Germinal center (tissue), 1 donor: ENCODE data around the gene SIRT6.
A peak's percentile ranks its signal among the peaks of the same experiment; 100 is the strongest.
"Not testable (repeated sequence)": the region's sequence is repeated elsewhere in the genome, so short reads cannot be mapped to it uniquely, and the experiment has no call there.

Experiments used
- DNase-seq: peaks from one replicate; pipeline ENCODE4 v3.0.0; 2012; ENCODE audit warnings: mixed read lengths, low spot score

Gene SIRT6

DNA sequence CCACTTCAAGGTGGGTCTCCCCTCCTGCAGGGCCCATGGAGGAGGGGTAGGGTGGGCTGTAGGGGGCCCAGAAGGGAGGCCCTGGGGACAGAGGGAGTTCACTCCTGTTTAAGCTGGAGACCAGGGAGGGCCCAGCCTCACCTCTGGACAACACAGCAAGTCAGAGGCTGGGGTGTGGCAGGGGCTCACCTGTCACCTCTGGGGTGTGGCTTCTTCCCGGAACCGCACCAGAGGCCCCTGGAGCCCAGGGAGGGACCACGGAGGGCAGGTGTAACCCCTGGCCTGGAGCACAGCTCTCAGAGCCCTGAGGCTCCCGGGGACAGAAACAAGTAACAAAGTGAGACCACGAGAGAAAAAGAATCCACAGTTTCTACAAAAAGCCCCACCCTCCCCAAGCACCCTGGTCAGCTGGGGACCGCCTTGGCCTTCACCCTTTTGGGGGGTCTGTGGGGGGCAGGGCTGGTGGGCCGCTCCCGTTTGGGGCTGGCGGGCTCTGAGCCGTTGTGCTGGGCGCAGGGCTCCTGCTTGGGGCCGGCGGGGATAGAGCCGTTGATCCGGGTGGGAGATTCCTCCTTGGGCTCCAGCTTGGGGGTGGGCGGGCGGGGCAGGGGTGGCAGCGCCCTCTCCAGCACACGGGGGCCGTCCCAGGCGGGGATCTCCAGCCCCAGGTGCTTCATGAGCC is 8.0 kb downstream of the SIRT6 start:
- DNase-seq, result no peak

GRCh38 chr19:4173479-4174212 is 8.7 kb downstream of the SIRT6 start:
- no peak for DNase-seq

GRCh38 chr19:4172861-4173473 is 9.4 kb downstream of the SIRT6 start:
- peak; percentile 48 for DNase-seq

DNA sequence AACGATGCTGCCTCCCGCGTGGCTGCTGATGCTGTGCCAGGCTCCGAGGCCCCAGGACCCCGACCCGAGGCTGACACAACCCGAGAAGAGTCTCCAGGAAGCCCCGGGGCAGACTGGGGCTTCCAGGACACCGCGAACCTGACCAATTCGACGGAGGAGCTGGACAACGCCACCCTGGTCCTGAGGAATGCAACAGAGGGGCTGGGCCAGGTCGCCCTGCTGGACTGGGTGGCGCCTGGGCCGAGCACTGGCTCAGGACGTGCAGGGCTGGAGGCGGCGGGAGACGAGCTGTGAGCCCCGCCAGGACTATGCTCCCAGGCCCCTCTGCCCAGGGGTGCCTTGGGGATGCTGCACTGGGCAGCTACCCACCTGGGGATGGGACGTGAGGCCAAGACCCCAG is 10.7 kb downstream of the SIRT6 start:
- no peak for DNase-seq

GRCh38 chr19:4164262-4164661 is 18.1 kb downstream of the SIRT6 start:
- no peak for DNase-seq

DNA sequence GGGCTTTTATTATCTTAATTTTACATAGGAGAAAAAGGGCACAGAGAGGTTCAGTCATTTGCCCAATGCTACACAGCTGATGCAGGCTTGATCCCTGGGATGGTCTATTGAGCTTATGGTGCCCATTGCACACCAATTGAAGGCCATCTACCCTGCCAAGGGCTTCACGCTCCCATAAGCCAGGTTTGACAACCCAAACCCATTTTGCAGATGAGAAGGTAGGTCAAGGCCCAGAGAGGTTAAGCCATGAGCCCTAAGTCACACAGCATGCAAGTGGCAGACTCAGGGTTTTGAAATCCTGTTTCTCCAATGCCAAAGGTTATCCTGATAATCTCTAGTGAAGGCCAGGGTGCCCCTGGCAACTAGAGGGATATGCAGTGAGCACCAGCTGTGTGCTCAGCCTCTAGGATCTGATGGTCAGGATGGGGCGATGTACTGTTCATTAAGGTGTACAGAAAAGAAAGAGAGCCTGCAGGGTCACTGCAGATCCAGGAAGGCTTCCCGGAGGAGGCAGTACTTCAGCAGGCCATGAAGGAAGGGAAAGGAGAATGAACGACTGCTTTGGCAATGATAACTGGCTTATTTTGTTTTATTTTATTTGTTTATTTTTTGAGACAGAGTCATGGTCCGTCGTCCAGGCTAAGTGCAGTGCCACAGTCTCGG is 20.8 kb downstream of the SIRT6 start:
- DNase-seq, result no peak

GRCh38 chr19:4157971-4158370 is 24.4 kb downstream of the SIRT6 start:
- not testable (repeated sequence) for DNase-seq

GRCh38 chr19:4157164-4157563 is 25.2 kb downstream of the SIRT6 start:
- no peak for DNase-seq

GRCh38 chr19:4154571-4155312 is 27.6 kb downstream of the SIRT6 start:
- DNase-seq, result no peak

GRCh38 chr19:4152241-4152998 is 29.9 kb downstream of the SIRT6 start:
- DNase-seq, result no peak

- DNase-seq, result no peak
Observed at GRCh38 chr19:4151623-4152022, 30.7 kb downstream of the SIRT6 start.

DNA sequence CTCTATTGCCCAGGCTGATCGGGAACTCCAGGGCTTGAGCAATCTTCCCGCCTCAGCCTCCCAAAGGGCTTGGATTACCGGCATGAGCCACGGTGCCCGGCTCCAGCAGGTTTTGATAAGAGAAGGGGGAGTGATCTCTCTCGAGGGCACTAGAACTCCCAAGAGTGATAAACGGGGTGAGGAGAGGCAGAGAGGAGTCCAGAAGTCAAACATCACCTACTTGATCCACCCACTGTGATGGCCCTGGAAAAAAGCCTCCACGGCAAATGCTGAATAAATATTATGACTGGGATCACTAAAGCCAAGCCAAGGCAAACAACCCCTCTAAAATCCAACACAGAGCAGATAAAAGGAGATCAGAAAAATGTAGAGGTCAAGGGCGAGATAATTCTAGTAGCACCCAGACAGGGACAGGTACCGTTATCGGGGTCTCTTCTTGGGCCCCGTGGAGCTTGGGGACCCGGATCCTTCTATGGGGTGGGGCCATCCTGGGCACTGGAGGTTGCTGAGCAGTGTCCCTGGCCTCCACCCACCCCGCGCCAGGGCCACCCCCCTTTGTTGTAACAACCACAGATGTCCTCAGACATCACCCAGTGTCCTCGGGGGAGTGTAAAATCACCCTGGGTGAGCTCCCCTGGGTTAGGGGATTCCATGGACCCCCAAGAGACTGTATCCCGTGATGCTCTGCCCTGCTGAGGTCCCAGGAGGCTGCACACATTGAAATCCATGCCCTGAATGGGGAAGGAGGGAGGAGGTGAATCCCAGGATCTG is 32.7 kb downstream of the SIRT6 start:
- DNase-seq, result no peak

DNA sequence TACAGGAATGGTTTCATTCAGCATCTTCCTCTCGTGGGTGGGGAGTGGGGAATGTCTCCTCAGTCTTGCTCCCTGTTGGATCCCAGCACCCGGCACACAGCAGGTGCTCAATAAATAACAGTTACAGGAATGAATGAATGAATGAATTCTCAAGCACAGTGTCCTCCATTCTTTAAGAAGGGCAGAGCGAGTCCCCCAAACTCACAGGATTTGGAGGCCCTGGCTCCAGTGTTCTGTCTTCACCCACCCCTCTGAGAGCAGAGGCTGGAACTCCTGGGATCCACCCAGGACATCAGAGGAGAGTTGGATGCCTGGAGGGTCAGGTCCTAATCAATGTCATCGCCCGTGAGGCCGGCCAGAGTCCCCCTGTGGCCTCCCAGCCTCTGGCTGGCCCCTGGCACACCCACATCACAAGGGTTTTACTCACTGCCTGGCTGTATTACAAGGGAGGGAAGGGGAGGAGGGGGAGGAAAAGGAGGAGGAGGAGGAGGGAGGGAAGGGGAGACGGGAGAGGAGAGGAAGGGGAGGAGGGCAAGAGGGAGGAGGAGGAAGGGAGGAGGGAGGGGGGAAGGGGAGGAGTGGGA is 37.6 kb downstream of the SIRT6 start:
- no peak for DNase-seq

DNA sequence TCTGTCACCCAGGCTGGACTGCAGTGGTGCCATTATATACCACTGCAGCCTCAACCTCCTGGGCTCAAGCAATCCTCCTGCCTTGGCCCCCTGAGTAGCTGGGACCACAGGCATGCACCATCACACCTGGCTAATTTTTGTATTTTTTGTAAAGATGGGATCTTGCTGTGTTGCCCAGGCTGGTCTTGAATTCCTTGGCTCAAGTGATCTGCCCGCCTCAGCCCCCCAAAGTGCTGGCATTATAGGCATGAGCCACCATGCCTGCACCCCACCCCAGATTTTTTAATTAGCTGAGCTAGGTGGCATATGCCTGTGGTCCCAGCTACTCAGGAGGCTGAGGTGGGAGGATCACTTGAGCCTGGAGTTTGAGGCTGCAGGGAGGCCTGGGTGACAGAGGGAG is 39.4 kb downstream of the SIRT6 start:
- DNase-seq, result not testable (repeated sequence)

DNA sequence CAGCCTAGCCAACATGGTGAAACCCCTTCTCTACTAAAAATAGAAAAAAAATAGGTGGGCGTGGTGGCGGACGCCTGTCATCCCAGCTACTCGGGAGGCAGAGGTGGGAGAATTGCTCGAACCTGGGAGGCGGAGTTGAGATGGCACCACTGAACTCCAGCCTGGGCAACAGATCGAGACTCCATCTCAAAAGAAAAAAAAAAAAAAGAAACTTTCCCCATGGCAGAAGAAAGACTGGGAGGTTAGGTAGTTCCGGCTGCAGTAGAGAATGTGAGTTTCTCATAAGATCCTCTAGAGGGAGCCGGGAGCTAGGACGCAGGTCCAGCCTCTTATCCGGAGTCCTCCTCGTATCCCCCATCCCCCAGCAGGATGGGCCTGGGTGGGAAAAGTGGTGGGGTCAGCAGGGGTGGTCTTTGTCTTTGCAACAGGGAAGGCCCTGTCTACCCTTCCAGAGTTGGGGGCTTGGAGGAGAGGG is 42.1 kb downstream of the SIRT6 start:
- DNase-seq, result peak; percentile 82

GRCh38 chr19:4139614-4140236 is 42.6 kb downstream of the SIRT6 start:
- DNase-seq, result peak; percentile 86

GRCh38 chr19:4138445-4138844 is 43.9 kb downstream of the SIRT6 start:
- no peak for DNase-seq

DNA sequence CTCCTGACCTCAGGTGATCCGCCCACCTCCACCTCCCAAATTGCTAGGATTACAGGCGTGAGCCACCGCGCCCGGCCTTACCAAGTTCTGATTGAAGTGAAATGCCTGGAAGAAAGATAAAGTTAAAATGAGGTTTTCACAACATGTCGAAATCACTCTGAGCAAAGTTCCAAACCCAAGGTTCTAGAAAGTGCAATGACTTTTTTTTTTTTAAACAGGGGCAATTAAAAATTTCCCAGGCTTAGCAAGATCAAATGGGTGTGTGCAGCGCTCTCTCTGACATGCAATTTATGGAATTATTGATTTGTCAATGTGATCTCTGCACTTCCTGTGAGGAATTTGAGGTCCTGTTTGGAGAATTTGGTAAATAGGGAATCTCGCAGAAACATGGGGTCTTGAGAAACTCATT is 45.7 kb downstream of the SIRT6 start:
- no peak for DNase-seq

DNA sequence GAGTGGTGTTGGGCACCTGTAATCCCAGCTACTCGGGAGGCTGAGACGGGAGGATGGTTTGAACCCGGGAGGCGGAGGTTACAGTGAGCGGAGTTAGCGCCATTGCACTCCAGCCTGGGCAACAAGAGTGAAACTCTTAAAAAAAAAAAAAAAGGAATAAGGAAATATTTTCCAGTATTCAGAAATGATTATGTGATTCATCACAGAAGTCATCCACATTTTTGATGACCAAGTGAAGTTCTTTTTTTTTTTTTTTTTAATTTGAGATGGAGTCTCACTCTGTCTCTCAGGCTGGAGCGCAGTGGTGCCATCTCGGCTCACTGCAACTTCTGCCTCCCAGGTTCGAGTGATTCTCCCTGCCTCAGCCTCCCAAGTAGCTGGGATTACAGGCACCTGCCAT is 47.0 kb downstream of the SIRT6 start:
- not testable (repeated sequence) for DNase-seq
